HepG2 (cell line): ENCODE measurements around the gene BORCS5. TPM values are rescaled to one million over a fixed set of nuclear protein-coding genes. Genes with fewer than 3 reads are reported as not detected.

Experiments
- ATF7 ChIP-seq, 2 experiments: fragments of 450-650 bp in 1 of 2; sonication (generic) in 1 of 2; formaldehyde crosslinking in 1 of 2; IDR thresholded peaks; 2 replicates each; pipeline versions ENCODE4 v1.4.0 to v1.6.1; 2016 to 2020; ENCODE audit warnings: antibody characterized with exemption in 1 of 2, mild to moderate bottlenecking in 1 of 2, missing genetic modification reagents in 1 of 2
- KDM6A ChIP-seq: IDR thresholded peaks from 2 replicates; pipeline ENCODE4 v1.6.1; 2016; ENCODE audit warnings: low read depth
- MLLT10 ChIP-seq: sonication (generic); formaldehyde crosslinking; IDR thresholded peaks from 2 replicates; pipeline ENCODE4 v1.4.0; 2020; ENCODE audit warnings: missing genetic modification reagents
- NFIB ChIP-seq: sonication (generic); formaldehyde crosslinking; IDR thresholded peaks from 2 replicates; pipeline ENCODE4 v1.9.0; 2021; ENCODE audit warnings: missing genetic modification reagents, mild to moderate bottlenecking, borderline replicate concordance
- PCBP1 ChIP-seq: fragments of 200-400 bp; formaldehyde crosslinking; IDR thresholded peaks from 2 replicates; pipeline ENCODE4 v1.6.1; 2017; ENCODE audit warnings: mild to moderate bottlenecking, low read depth, low read length, borderline replicate concordance
- RFX1 ChIP-seq: fragments of 450-650 bp; IDR thresholded peaks from 2 replicates; pipeline ENCODE4 v1.6.1; 2017
- RFX5 ChIP-seq: IDR thresholded peaks from 2 replicates; pipeline ENCODE4 v1.6.1; 2011; ENCODE audit warnings: low read depth, low read length, improper control_type of control experiment
- SYNCRIP ChIP-seq: fragments of 200-400 bp; formaldehyde crosslinking; IDR thresholded peaks from 2 replicates; pipeline ENCODE4 v1.6.1; 2018; ENCODE audit warnings: mild to moderate bottlenecking, low read depth, low read length; ENCODE audit not compliant: insufficient read depth
- ZNF24 ChIP-seq: fragments of 450-650 bp; IDR thresholded peaks from 2 replicates; pipeline ENCODE4 v1.6.1; 2017; ENCODE audit warnings: antibody characterized with exemption, mild to moderate bottlenecking
- ZNF3 ChIP-seq: IDR thresholded peaks from 2 replicates; pipeline ENCODE4 v1.7.0; 2017; ENCODE audit warnings: inconsistent platforms
- ZNF451 ChIP-seq: sonication (generic); formaldehyde crosslinking; IDR thresholded peaks from 2 replicates; pipeline ENCODE4 v1.5.0; 2020; ENCODE audit warnings: mild to moderate bottlenecking, missing genetic modification reagents
- ZNF660 ChIP-seq: sonication (generic); formaldehyde crosslinking; IDR thresholded peaks from 2 replicates; pipeline ENCODE4 v1.5.1; 2020; ENCODE audit warnings: mild to moderate bottlenecking, low read depth, missing genetic modification reagents, borderline replicate concordance
- ZNF780A ChIP-seq: sonication (generic); formaldehyde crosslinking; IDR thresholded peaks from 2 replicates; pipeline ENCODE4 v1.8.0; 2022; ENCODE audit warnings: mild to moderate bottlenecking, missing genetic modification reagents, moderate library complexity
- ZNF781 ChIP-seq: sonication (generic); formaldehyde crosslinking; IDR thresholded peaks from 2 replicates; pipeline ENCODE4 v1.5.1; 2020; ENCODE audit warnings: borderline replicate concordance, mild to moderate bottlenecking, missing genetic modification reagents; ENCODE audit errors: not compliant biosample characterization
- polyA plus RNA-seq, 8 experiments: library from polyadenylated mRNA; depleted of rRNA in 3 of 8; stranded (reverse) in 7 of 8; unstranded in 1 of 8; fragments of >200 nt; fragmentation: Illumina TruSeq in 4 of 8; extraction: Trizol in 4 of 8; gene quantifications; 2 replicates each; pipeline versions ENCODE4 v1.2.1 to v1.2.3, GENCODE V29; 2011 to 2016; ENCODE audit warnings: low read depth in 4 of 8, missing spikeins in 1 of 8, mixed read lengths in 1 of 8; ENCODE audit not compliant: insufficient read depth in 1 of 8
- total RNA-seq, 5 experiments: library from RNA; depleted of rRNA; stranded (reverse); fragments of >200 nt; fragmentation: Illumina TruSeq; extraction: Trizol; gene quantifications; 2 replicates each; pipeline ENCODE4 v1.2.3, GENCODE V29; 2016; ENCODE audit warnings: low read depth in 1 of 5
- TF ChIP-seq, protein P1 (sequence below): sonication (generic); formaldehyde crosslinking; IDR thresholded peaks from 2 replicates; pipeline ENCODE4 v1.5.1; 2020; ENCODE audit warnings: mild to moderate bottlenecking, missing genetic modification reagents, borderline replicate concordance
- TF ChIP-seq, protein P2 (sequence below): sonication (generic); formaldehyde crosslinking; IDR thresholded peaks from 2 replicates; pipeline ENCODE4 v1.8.0; 2022; ENCODE audit warnings: low read depth, missing genetic modification reagents
- TF ChIP-seq, protein P3 (sequence below): sonication (generic); formaldehyde crosslinking; IDR thresholded peaks from 2 replicates; pipeline ENCODE4 v1.5.1; 2020; ENCODE audit warnings: mild to moderate bottlenecking, missing genetic modification reagents, moderate library complexity

BORCS5 gene
- total and polyA plus RNA-seq, 2 of the 13 experiments (the other 11 are each of a cell fraction or from before 2014, with no cell fraction given), result 3.9 to 4.7 TPM

DNA sequence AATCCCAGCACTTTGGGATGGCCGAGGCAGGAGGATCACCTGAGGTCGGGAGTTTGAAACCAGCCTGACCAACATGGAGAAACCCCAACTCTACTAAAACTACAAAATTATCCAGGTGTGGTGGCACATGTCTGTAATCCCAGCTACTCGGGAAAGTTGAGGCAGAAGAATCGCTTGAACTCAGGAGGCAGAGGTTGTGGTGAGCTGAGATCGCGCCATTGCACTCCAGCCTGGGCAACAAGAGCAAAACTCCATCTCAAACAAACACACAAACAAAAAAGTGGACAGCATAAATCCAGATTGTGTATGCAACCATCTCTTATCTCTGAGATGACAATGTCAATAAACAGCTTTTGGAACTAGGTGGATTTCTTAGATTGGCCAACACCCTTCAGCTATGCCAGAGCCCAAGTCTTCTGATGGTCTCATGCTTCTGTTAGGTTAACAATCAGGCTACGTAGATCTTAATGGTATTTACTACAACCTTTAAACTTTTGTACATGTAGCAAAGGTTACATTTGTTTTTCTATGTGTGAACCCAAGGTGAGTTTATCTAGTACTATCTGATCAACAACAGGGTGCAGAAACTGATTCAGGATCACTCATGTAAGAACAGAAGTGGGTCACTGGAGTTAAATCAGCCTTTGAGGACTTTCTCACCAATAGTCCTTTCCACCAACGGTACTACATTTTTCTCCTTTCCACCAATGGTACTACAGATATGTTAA lies 132.1 kb downstream of the BORCS5 start (continued):
- TF ChIP-seq ZNF780A (CRISPR knock-in tag) (no peak), RFX1 (no peak), KDM6A (CRISPR knock-in tag) (peak; percentile 57; the same call in 1 of the 2 replicates), SYNCRIP (no peak), ZNF451 (CRISPR knock-in tag) (no peak), ATF7 (IDR thresholded peaks at IDR 0.05) (no peak), ATF7 (CRISPR knock-in tag; IDR thresholded peaks at IDR 0.05) (no peak), ZNF3 (CRISPR knock-in tag) (no peak), ZNF781 (no peak), RFX5 (no peak), NFIB (no peak), PCBP1 (no peak), ZNF24 (no peak), MLLT10 (CRISPR knock-in tag) (no peak), ZNF660 (CRISPR knock-in tag) (no peak)
- TF ChIP-seq, protein P1, sequence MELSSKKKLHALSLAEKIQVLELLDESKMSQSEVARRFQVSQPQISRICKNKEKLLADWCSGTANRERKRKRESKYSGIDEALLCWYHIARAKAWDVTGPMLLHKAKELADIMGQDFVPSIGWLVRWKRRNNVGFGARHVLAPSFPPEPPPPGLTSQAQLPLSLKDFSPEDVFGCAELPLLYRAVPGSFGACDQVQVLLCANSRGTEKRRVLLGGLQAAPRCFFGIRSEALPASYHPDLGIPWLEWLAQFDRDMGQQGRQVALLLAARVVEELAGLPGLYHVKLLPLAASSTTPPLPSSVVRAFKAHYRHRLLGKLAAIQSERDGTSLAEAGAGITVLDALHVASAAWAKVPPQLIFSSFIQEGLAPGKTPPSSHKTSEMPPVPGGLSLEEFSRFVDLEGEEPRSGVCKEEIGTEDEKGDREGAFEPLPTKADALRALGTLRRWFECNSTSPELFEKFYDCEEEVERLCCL (CRISPR knock-in tag), result no peak
- TF ChIP-seq, protein P2, sequence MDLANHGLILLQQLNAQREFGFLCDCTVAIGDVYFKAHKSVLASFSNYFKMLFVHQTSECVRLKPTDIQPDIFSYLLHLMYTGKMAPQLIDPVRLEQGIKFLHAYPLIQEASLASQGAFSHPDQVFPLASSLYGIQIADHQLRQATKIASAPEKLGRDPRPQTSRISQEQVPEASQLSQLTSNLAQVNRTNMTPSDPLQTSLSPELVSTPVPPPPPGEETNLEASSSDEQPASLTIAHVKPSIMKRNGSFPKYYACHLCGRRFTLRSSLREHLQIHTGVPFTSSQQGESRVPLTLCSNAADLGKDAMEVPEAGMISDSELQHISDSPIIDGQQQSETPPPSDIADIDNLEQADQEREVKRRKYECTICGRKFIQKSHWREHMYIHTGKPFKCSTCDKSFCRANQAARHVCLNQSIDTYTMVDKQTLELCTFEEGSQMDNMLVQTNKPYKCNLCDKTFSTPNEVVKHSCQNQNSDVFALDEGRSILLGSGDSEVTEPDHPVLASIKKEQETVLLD (CRISPR knock-in tag), result no peak
- TF ChIP-seq, protein P3, sequence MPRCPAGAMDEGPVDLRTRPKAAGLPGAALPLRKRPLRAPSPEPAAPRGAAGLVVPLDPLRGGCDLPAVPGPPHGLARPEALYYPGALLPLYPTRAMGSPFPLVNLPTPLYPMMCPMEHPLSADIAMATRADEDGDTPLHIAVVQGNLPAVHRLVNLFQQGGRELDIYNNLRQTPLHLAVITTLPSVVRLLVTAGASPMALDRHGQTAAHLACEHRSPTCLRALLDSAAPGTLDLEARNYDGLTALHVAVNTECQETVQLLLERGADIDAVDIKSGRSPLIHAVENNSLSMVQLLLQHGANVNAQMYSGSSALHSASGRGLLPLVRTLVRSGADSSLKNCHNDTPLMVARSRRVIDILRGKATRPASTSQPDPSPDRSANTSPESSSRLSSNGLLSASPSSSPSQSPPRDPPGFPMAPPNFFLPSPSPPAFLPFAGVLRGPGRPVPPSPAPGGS (CRISPR knock-in tag), result no peak
